NB4 (cell line): ENCODE measurements around the gene TLE6.
"Not testable (repeated sequence)": the region's sequence is repeated elsewhere in the genome, so short reads cannot be mapped to it uniquely, and the experiment has no call there.

Experiments
- DNase-seq: peaks from one replicate; pipeline ENCODE4 v3.0.0; 2010; ENCODE audit warnings: low read depth
- H3K4me3 ChIP-seq: one replicate; pipeline ENCODE4 v1.5.1; 2011; ENCODE audit warnings: mild to moderate bottlenecking, low read depth, low read length, moderate library complexity
- CTCF ChIP-seq: IDR thresholded peaks from one replicate; pipeline ENCODE4 v1.5.1; 2012; ENCODE audit warnings: low read depth, low read length
- MAX ChIP-seq: IDR thresholded peaks from 2 replicates; pipeline ENCODE4 v1.6.1; 2011; ENCODE audit warnings: low read depth, low read length
- MYC ChIP-seq: IDR thresholded peaks from 2 replicates; pipeline ENCODE4 v1.6.1; 2011; ENCODE audit warnings: low read depth, low read length
- POLR2A ChIP-seq: IDR thresholded peaks from 2 replicates; pipeline ENCODE4 v1.6.1; 2011; ENCODE audit warnings: mild to moderate bottlenecking; ENCODE audit not compliant: insufficient read length; ENCODE audit errors: extremely low read depth

TLE6 gene

GRCh38 chr19:3034406-3034655 is 57.0 kb downstream of the TLE6 start:
- no peak for TF ChIP-seq MAX
- no peak for DNase-seq
- H3K4me3 ChIP-seq, result no peak overlapping the region

GRCh38 chr19:3034656-3035541 is 57.5 kb downstream of the TLE6 start:
- TF ChIP-seq MAX (0 out of 2 replicates have a peak, but pooled peaks have one; percentile 22), CTCF (no peak), MYC (0 out of 2 replicates have a peak, but pooled peaks have one; percentile 56)
- peak; percentile 62 for DNase-seq
- H3K4me3 ChIP-seq, result peak overlapping the region; percentile 57

- peak overlapping the region; percentile 63 for H3K4me3 ChIP-seq
- peak; percentile 97 for DNase-seq
- TF ChIP-seq MAX (no peak), POLR2A (peak; percentile 51)
Observed at GRCh38 chr19:3035542-3036118, 58.3 kb downstream of the TLE6 start.

- H3K4me3 ChIP-seq, result peak overlapping the region; percentile 63
- peak; percentile 83 for DNase-seq
- TF ChIP-seq CTCF (peak; percentile 19), MYC (no peak; the same call in 1 of the 2 replicates), MAX (no peak), POLR2A (no peak)
Observed at GRCh38 chr19:3036119-3036976, 59.0 kb downstream of the TLE6 start.

GRCh38 chr19:3036977-3037544 is 59.7 kb downstream of the TLE6 start:
- not testable (repeated sequence) for H3K4me3 ChIP-seq, DNase-seq

GRCh38 chr19:3038214-3038613 is 60.9 kb downstream of the TLE6 start:
- no peak overlapping the region for H3K4me3 ChIP-seq
- TF ChIP-seq MAX (no peak), POLR2A (no peak), CTCF (no peak), MYC (no peak)
- DNase-seq, result no peak

- H3K4me3 ChIP-seq, result no peak overlapping the region
- TF ChIP-seq POLR2A, result no peak
- TF ChIP-seq MYC, result no peak
- TF ChIP-seq MAX, result no peak
- TF ChIP-seq CTCF, result no peak
- no peak for DNase-seq
Observed at GRCh38 chr19:3039125-3039524, 61.8 kb downstream of the TLE6 start.
